Neural progenitor cell (in vitro differentiated cells): ENCODE measurements around the gene TRIM69. TPM values are rescaled to one million over a fixed set of nuclear protein-coding genes. Genes with fewer than 3 reads are reported as not detected.
A peak's percentile ranks its signal among the peaks of the same experiment; 100 is the strongest.
"Not testable (repeated sequence)": the region's sequence is repeated elsewhere in the genome, so short reads cannot be mapped to it uniquely, and the experiment has no call there.

Source experiments
- DNase-seq: peaks from one replicate; pipeline ENCODE4 v3.0.0-alpha.2; 2016; ENCODE audit warnings: low spot score
- H2AFZ ChIP-seq: fragments of 200-600 bp; sonication (generic); replicated peaks from 2 replicates; pipeline ENCODE4 v1.6.1; 2016; ENCODE audit warnings: antibody characterized with exemption
- H3F3A ChIP-seq: fragments of 200-600 bp; sonication (generic); 2 replicates; pipeline ENCODE4 v1.6.1; 2016; ENCODE audit warnings: antibody characterized with exemption, low read depth
- H3K27ac ChIP-seq: fragments of 200-600 bp; sonication (generic); 2 replicates; pipeline ENCODE4 v1.5.1; 2016; ENCODE audit warnings: mild to moderate bottlenecking
- H3K27me3 ChIP-seq: fragments of 200-600 bp; sonication (generic); 2 replicates; pipeline ENCODE4 v1.6.1; 2016; ENCODE audit warnings: mild to moderate bottlenecking, moderate library complexity
- H3K36me3 ChIP-seq: fragments of 200-600 bp; sonication (generic); 2 replicates; pipeline ENCODE4 v1.5.1; 2016
- H3K4me1 ChIP-seq: fragments of 200-600 bp; sonication (generic); 2 replicates; pipeline ENCODE4 v1.6.1; 2016; ENCODE audit warnings: mixed run types
- H3K4me2 ChIP-seq: fragments of 200-600 bp; sonication (generic); 2 replicates; pipeline ENCODE4 v1.6.1; 2016
- H3K4me3 ChIP-seq: fragments of 200-600 bp; sonication (generic); 2 replicates; pipeline ENCODE4 v1.5.1; 2016
- H3K79me2 ChIP-seq: fragments of 200-600 bp; sonication (generic); 2 replicates; pipeline ENCODE4 v1.6.1; 2016; ENCODE audit warnings: low read depth
- H3K9ac ChIP-seq: fragments of 200-600 bp; sonication (generic); 2 replicates; pipeline ENCODE4 v1.6.1; 2016
- H3K9me3 ChIP-seq: fragments of 200-600 bp; sonication (generic); 2 replicates; pipeline ENCODE4 v1.5.1; 2016; ENCODE audit warnings: low read depth
- H4K20me1 ChIP-seq: fragments of 200-600 bp; sonication (generic); 2 replicates; pipeline ENCODE4 v1.6.1; 2016; ENCODE audit warnings: low read depth
- H3K27ac Mint-ChIP-seq: 3 replicates; pipeline ENCODE4 v1.8.0; 2021; ENCODE audit warnings: mixed read lengths
- H3K27me3 Mint-ChIP-seq: 2 replicates; pipeline ENCODE4 v1.8.0; 2022; ENCODE audit warnings: low read depth, mild to moderate bottlenecking, inconsistent platforms, moderate library complexity, mixed read lengths; ENCODE audit not compliant: insufficient read depth
- H3K36me3 Mint-ChIP-seq: 3 replicates; pipeline ENCODE4 v1.8.0; 2021; ENCODE audit warnings: mixed read lengths
- H3K4me1 Mint-ChIP-seq: 3 replicates; pipeline ENCODE4 v1.8.0; 2021; ENCODE audit warnings: mixed read lengths
- H3K4me3 Mint-ChIP-seq: 3 replicates; pipeline ENCODE4 v1.8.0; 2021; ENCODE audit warnings: mild to moderate bottlenecking, moderate library complexity, mixed read lengths
- H3K9me3 Mint-ChIP-seq: 3 replicates; pipeline ENCODE4 v1.8.0; 2020; ENCODE audit warnings: mixed read lengths
- CTCF ChIP-seq: fragments of 200-600 bp; sonication (generic); IDR thresholded peaks from 2 replicates; pipeline ENCODE4 v1.5.1; 2017; ENCODE audit warnings: antibody characterized with exemption, mild to moderate bottlenecking
- EZH2 ChIP-seq: fragments of 200-600 bp; sonication (generic); IDR thresholded peaks from 2 replicates; pipeline ENCODE4 v1.6.1; 2017; ENCODE audit warnings: antibody characterized with exemption, mild to moderate bottlenecking, moderate library complexity
- EZH2phosphoT487 ChIP-seq: fragments of 200-600 bp; sonication (generic); IDR thresholded peaks from 2 replicates; pipeline ENCODE4 v1.6.1; 2017; ENCODE audit warnings: antibody characterized with exemption
- total RNA-seq: library from RNA; depleted of rRNA; stranded (reverse); fragments of >200 nt; gene quantifications from 2 replicates; pipeline ENCODE4 v1.2.3, GENCODE V29; 2015; ENCODE audit warnings: low replicate concordance

TRIM69 gene
- total RNA-seq, 1 donor from 2014 or later, result 0.51 TPM

- Histone ChIP-seq H3K9me3 (no peaks in the 10 kb centered on the region), H3K4me1 (no peaks in the 10 kb centered on the region), H3F3A (no peaks in the 10 kb centered on the region), H2AFZ (no peak overlapping the region), H3K4me2 (no peak overlapping the region), H3K9ac (no peak overlapping the region), H3K36me3 (no peaks in the 10 kb centered on the region), H3K79me2 (no peaks in the 10 kb centered on the region), H3K27me3 (peaks cover 2% of the 10 kb centered on the region), H3K27ac (no peak overlapping the region), H3K4me3 (no peak overlapping the region), H4K20me1 (no peaks in the 10 kb centered on the region)
- no peak for TF ChIP-seq CTCF
- no peak for TF ChIP-seq EZH2
- no peak for TF ChIP-seq EZH2phosphoT487
- Mint-ChIP-seq H3K27me3 (no peaks in the 10 kb centered on the region), H3K4me1 (peaks cover 12% of the 10 kb centered on the region), H3K4me3 (no peak overlapping the region), H3K36me3 (peaks cover 14% of the 10 kb centered on the region), H3K9me3 (peaks cover 5% of the 10 kb centered on the region), H3K27ac (no peak overlapping the region)
- DNase-seq, result no peak
Observed at GRCh38 chr15:44735482-44736180, 697 bp upstream of the TRIM69 start.

- H3K9ac ChIP-seq, result no peak overlapping the region
- no peaks in the 10 kb centered on the region for H3K4me1 ChIP-seq
- Mint-ChIP-seq H3K4me3 (no peak overlapping the region), H3K9me3 (peaks cover 7% of the 10 kb centered on the region), H3K27me3 (no peaks in the 10 kb centered on the region), H3K4me1 (peaks cover 12% of the 10 kb centered on the region), H3K36me3 (peaks cover 2% of the 10 kb centered on the region), H3K27ac (no peak overlapping the region)
- H3K4me2 ChIP-seq, result no peak overlapping the region
- no peaks in the 10 kb centered on the region for H3K36me3 ChIP-seq
- no peaks in the 10 kb centered on the region for H3F3A ChIP-seq
- H3K9me3 ChIP-seq, result no peaks in the 10 kb centered on the region
- no peak overlapping the region for H2AFZ ChIP-seq
- peak; percentile 15 for DNase-seq
- H3K79me2 ChIP-seq, result no peaks in the 10 kb centered on the region
- TF ChIP-seq EZH2 (no peak), CTCF (peak; percentile 66)
- H3K27ac ChIP-seq, result no peak overlapping the region
- no peak overlapping the region for H3K4me3 ChIP-seq
- H3K27me3 ChIP-seq, result no peaks in the 10 kb centered on the region
- no peaks in the 10 kb centered on the region for H4K20me1 ChIP-seq
Observed at GRCh38 chr15:44738340-44738984, 2.1 kb downstream of the TRIM69 start.

- H4K20me1 ChIP-seq, H3K4me2 ChIP-seq, H3K36me3 Mint-ChIP-seq, H3K27ac ChIP-seq, H3K9me3 ChIP-seq, H3K4me3 Mint-ChIP-seq, H3K4me1 ChIP-seq, H3K9me3 Mint-ChIP-seq, H2AFZ ChIP-seq, H3K36me3 ChIP-seq, H3K27ac Mint-ChIP-seq, H3K79me2 ChIP-seq, H3K27me3 ChIP-seq, H3K4me3 ChIP-seq, H3F3A ChIP-seq, H3K27me3 Mint-ChIP-seq, H3K9ac ChIP-seq, DNase-seq: not testable (repeated sequence)
- peaks cover 10% of the 10 kb centered on the region for H3K4me1 Mint-ChIP-seq
Observed at GRCh38 chr15:44739222-44739847, 3.0 kb downstream of the TRIM69 start.

- H3K36me3 Mint-ChIP-seq, H3K4me3 Mint-ChIP-seq, H3K4me2 ChIP-seq, H3K27me3 ChIP-seq, H3K9ac ChIP-seq, H4K20me1 ChIP-seq, H3K4me1 ChIP-seq, H3K9me3 Mint-ChIP-seq, H3K9me3 ChIP-seq, H3K27ac Mint-ChIP-seq, H3K27ac ChIP-seq, H3K36me3 ChIP-seq, H2AFZ ChIP-seq, H3F3A ChIP-seq, DNase-seq, H3K4me3 ChIP-seq, H3K79me2 ChIP-seq, H3K4me1 Mint-ChIP-seq, H3K27me3 Mint-ChIP-seq: not testable (repeated sequence)
Observed at GRCh38 chr15:44743454-44743853, 7.1 kb downstream of the TRIM69 start.
